GM21360 (cell line): Measurements from ENCODE around the gene TMX4.
A peak's percentile ranks its signal among the peaks of the same experiment; 100 is the strongest.
"Not testable (repeated sequence)": the region's sequence is repeated elsewhere in the genome, so short reads cannot be mapped to it uniquely, and the experiment has no call there.

Experiments
- ATAC-seq: cut with Tn5 transposase; IDR thresholded peaks from one replicate; pipeline ENCODE4 v1.9.1; 2021; ENCODE audit warnings: mild to moderate bottlenecking, moderate library complexity; ENCODE audit not compliant: unreplicated experiment

Gene TMX4

DNA sequence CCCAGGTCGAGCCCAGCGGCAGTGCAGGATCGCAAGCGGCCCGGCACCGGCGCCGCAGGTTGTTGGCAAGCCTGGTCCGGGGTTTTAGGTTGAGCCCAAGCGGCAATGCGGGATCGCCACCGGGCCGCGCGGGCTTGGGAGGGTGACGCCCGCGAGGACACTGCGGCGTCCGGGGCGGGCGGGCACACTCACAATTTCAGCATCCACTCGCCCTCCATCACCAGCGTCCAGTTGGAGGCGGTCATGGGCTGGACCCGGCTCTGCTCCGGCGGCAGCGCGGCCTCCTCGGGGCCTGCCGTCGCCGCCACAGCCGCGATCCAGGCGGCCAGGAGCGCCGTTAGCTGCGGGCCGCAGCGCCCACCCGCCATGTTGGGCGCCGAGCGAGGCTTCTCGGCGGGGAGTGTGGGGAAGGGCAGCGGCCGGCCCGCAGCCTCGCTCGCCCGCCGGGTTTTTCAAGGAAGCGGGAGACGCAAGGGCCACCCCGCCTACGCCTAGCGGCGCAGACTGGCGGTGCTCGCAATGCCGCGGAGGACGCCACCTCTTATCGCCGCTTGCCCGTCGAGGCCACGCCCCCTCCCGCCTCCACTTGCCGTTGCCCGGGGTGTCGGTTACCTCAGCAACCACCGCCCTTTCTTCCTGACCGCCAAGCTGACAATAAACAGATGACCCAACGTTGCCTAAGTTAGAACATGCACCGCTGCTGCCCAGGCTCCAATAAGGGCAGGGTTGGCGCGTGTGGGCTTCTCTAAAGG, at the start of gene TMX4:
TSS of gene TMX4 (minus strand) at position 516 of the 752 bp plus-strand sequence. CDS start at position 368, 148 bp downstream.
- peak; percentile 88 for ATAC-seq

GRCh38 chr20:8067082-8067481, 47.5 kb upstream of the TMX4 start:
- no peak for ATAC-seq

GRCh38 chr20:8066662-8067061, 47.1 kb upstream of the TMX4 start:
- ATAC-seq = no peak

DNA sequence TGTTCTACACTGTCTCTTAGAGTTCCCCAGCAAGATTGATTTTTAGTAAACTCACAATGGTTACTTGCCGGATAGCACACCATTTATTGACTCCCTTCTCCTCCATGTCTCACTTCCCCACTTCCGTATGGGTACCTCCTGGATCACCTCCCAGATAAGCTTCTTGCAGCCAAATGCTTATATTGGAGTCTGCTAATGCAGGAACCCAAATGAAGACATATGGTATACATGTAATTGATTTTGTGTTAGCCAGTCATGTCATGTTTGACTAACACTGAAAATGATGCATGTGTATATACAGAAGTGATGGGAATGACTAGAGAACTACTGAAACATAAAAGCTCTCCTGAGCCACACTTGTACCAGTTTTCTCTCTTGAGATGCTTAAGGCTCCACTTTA, 46.1 kb upstream of the TMX4 start:
- no peak for ATAC-seq

- ATAC-seq = no peak
Measured at GRCh38 chr20:8062756-8063155, 43.2 kb upstream of the TMX4 start.

DNA sequence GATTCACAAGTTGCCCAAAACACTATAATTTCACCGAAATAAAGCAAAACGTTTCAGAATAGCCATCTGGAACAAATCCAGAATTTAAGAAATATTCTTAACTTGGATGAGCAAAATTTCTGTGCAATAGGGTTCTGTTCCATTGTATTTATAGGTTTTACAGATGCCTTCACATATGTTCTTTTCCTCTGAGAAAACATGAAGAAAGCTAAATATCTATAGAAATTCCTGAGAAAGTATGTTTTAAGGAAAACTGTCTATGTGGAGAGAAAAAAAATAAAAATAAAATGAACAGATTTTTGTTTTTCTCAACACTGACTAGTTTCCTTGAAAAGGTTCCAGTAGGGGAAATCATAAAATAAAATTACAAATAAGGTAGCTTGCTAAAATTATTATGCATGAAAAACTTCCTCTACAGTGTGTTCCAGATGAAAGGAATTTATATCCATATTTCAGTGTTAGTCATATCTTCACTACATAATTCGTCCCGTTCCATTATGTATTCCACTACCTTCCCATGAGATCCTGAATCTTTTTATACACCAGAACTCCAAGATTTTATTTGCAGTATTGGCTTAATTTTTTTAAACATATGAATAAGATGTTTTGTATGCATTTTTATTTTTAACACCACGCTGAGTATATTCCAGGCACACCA, 42.4 kb upstream of the TMX4 start:
- no peak for ATAC-seq

GRCh38 chr20:8060977-8061376, 41.4 kb upstream of the TMX4 start:
- ATAC-seq = no peak

DNA sequence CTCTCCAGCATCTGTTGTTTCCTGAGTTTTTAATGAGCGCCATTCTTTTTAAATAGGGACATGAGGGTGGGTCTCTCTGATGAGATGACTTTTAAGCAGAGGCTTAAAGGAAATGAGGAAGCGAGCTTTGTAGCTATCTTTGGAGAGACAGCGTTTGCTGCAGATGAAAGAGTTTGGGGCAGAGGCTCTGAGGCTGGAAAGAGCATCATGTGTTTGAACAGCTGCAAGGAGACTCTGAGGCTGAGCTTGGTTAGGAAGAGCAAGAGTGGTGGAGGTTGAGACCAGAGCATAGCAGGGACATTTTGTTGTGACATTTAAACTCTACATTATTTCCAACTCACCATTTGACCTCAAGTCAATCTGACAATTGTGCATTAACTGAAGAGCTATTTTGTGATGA, 38.3 kb upstream of the TMX4 start:
- ATAC-seq = no peak

DNA sequence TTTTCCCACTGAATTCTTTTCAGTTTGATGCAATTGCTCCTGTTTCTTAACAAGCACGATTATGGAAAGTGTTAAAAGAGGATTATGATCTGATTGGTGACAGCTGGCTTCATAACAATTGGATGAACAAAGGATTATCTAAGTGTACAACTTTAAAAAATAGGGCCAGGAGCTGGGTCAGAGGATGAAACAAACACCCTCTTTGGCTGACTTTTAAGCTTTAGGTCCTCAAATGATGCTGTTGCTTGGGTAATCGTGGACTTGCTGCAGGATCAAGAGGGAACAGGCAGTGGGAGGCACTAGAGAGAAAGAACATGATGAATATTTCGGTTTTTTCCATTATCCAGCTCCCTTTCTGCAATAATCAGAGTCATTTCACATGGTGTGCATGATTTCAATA, 35.5 kb upstream of the TMX4 start:
- ATAC-seq = no peak

GRCh38 chr20:8050157-8050837, 30.7 kb upstream of the TMX4 start:
- no peak for ATAC-seq

- ATAC-seq = no peak
Measured at GRCh38 chr20:8049310-8049709, 29.7 kb upstream of the TMX4 start.

DNA sequence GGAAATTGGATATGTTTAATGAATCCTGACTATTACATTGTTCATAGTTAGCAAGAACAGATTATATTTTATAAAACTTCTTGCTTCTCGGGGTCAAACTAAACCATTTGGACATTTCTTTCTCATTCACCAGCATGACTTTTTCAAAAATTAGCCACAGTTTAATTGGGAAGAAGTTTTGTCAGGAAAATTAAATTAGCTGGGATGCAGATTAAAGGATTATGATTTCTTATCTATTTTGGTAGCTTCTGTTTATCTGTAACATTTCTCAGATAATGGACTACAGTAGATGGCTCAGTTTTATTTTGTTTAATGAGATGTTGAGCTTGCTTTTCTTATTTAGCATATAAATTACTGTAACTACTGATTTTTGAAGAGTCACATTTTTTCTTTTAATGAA, 26.4 kb upstream of the TMX4 start:
- ATAC-seq = no peak

DNA sequence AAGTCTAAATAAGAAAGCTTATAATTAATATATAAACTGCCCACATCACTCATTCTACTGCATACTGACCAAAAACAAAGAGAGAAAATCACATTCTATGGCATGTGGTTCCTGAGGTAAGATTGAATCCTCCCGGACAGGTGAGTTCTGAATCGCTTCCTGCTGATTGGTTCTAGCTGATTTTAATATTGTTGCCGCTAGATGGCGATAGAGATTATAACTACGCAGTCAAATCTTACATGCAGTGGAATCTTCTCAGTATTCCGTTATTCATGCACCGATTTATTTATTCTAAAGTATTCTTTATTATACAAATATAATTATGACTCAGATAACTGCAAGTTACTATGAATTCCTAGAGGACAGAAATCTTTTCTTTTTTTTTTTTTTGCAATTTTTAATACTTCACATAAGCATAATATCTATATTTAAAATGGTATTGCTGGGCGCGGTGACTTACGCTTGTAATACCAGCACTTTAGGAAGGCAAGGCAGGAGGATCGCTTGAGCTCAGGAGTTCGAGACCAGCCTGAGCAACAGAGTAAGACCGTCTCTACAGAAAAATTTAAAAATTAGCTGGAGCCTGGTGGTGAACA, 24.2 kb upstream of the TMX4 start:
- ATAC-seq = no peak

DNA sequence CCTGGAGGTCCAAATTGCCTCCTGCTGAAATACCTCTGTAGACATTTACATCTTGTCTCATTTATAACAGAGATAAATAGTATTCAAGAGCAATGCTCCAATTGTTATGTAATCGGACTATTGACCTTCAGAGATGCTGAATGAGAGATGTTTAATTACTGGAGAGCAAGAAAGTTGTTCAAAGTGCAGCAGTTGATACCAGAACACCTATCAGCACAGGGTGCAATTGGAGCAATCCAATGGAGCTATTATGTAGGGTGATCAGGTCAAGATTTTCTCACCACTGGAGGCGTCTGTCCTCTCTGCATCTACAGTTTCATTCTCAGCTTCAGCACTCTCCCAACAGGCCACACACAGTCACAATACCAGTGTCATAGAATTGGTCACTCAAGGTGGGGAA, 19.5 kb upstream of the TMX4 start:
- ATAC-seq = no peak

DNA sequence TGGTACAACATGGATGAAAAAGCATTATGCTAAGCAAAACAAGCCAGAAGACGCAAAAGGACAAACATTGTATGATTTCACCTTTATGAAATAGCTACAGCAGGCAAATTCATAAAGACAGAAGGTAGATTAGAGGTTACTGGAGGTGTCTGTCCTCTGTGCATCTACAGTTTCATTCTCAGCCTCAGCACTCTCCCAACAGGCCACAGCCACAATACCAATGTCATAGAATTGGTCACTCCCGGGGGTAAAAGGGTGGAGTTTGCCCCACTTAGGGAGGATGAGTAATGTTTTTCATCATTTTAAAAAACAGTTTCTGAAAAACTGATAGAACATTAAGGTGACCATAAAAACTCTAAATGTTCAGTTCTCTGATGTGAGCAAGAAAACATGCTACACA, 17.2 kb upstream of the TMX4 start:
- ATAC-seq = no peak

DNA sequence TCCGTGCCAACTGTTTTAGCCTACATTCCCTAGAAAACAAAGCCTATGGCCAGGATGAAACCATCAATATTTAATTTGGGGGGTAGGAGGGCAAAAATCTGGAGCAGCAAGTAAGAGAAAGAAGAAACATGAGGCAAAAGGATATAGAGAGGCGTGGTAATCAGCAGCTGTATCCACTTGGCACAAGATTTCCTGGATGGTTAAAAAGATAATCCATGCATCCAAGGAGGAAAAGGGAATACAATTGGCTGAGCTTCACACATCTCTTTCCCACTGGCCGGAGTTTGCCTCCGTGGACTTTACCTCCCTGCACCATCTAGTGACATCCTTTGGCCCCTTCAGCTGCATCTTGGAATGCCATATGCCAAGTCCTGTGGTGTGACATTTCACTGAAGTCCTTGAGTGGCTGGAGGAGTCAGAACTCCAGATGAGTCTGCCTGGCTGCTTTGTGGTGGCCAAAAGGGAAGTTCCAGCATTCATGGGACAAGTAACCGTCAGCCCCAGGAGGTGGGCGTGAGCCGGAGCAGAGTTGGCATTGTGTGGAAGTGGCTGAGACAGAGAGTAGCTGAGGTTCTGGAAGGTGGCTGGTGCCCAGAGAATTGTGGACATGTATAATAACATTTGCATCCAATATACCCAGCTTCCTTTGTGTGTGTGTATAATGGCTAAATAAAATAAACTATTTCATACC, 13.7 kb upstream of the TMX4 start:
- ATAC-seq = no peak

DNA sequence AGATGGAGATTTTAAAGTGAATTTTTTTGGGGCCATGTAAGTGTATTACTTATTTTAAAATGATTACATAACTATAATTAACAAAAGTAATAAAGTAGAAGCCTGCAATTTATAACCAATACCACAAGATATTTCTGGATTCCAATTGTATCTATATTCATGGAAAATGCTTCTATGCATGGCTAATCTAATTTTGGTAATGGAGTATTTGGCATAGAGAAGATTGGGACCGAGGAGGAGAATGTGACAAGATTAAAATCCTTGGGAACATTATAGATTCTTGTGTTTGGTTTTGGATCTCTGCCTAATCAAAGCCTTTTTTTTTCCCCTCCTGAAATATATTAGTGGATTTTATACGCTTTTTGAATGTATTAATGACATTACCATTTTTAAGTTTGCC, 12.9 kb upstream of the TMX4 start:
- ATAC-seq = no peak

GRCh38 chr20:8031539-8031938, 12.0 kb upstream of the TMX4 start:
- not testable (repeated sequence) for ATAC-seq

DNA sequence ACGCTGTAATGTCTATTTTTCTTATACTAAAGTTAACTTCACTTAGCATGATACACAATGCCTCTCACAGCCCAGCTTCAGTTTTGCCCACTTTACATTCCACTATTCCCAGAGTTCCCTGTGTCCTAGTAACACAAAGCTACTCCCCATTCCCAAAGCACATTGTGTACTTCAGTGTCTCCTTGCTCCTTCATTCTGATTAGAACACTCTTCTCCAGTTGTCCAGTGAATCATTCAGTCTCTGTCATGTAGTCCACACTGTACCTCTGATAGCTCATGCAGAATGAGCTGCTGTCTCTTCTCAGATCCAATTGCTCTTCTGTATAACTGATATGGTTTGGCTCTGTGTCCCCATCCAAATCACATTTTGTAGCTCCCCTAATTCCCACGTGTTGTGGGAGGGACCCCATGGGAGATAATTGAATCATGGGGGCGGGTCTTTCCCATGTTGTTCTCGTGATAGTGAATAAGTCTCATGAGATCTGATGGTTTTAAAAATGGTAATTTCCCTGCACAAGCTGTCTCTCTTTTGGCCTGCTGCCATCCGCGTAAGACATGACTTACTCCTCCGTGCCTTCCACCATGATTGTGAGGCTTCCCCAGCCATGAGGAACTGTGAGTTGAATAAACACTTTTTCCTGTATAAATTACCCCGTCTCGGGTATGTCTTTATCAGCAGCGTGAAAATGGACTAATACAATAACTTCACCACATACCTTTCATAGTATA, 2.1 kb upstream of the TMX4 start:
- ATAC-seq = no peak

DNA sequence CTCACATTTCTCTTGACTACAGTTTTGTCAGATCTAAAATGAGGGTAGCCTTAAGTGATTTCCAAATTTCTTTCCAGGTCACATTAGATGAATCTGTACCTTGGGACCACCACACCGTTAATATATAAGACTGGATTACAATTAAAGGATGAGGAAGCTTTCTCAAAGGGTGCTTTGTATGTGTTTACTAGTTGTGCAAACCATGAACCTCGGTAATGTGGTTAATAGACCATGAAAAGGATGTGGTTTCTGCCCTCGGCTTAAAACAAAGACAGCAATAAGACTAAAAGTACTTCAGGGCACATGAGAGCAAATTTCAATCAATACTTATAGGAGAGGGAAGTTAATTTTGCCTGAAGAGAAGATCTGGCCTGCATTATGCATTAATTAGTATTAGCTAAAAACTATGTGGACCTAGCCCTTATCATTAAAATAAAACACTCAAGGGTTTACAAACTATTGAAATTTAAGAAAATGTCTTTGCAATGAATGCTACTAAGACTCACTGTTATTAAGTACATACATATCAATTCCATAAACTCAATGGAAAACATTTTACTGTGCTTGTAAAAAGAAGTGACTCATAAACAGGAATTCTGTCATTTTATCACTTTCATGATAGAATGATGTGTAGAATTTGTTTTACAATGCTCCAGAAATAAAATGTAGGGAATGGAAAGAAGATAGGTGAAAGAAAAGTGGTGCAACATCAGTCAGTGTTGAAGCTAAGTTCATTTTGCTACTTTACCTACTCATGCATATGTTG, 936 bp upstream of the TMX4 start:
- peak; percentile 36 for ATAC-seq
